IPS-18c (cell line): Measurements from ENCODE around the gene FYN.

Experiments used
- H3K4me3 ChIP-seq: 2 replicates; pipeline ENCODE4 v1.7.0; 2013; ENCODE audit warnings: low read depth, mild to moderate bottlenecking, low read length, moderate library complexity; ENCODE audit not compliant: insufficient read depth
- H3K9me3 ChIP-seq: one replicate; pipeline ENCODE4 v1.6.1; 2013; ENCODE audit warnings: mild to moderate bottlenecking, low read length, moderate library complexity; ENCODE audit not compliant: control insufficient read depth, insufficient read depth

Gene FYN

DNA sequence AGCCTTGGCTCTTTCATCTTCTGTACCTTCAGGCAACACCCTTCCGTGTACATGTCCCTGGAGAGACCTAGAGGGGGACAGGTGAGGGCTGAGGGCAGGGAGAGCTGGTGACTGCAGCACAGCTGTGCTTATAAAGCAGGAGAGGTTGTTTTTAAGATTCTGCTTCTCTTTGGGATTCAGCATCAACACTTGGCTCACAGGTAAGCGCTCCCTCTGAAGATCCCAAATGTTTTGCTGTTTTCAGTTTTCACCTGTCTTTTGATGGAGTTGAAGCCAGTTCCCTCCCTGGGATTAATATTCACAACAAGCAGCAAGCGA lies 248.2 kb downstream of the FYN start:
- Histone ChIP-seq H3K4me3 (no peak overlapping the region), H3K9me3 (no peaks in the 10 kb centered on the region)

- Histone ChIP-seq H3K9me3 (no peaks in the 10 kb centered on the region), H3K4me3 (no peak overlapping the region)
These were observed 248.7 kb downstream of the FYN start for GRCh38 chr6:111624401-111625098.

DNA sequence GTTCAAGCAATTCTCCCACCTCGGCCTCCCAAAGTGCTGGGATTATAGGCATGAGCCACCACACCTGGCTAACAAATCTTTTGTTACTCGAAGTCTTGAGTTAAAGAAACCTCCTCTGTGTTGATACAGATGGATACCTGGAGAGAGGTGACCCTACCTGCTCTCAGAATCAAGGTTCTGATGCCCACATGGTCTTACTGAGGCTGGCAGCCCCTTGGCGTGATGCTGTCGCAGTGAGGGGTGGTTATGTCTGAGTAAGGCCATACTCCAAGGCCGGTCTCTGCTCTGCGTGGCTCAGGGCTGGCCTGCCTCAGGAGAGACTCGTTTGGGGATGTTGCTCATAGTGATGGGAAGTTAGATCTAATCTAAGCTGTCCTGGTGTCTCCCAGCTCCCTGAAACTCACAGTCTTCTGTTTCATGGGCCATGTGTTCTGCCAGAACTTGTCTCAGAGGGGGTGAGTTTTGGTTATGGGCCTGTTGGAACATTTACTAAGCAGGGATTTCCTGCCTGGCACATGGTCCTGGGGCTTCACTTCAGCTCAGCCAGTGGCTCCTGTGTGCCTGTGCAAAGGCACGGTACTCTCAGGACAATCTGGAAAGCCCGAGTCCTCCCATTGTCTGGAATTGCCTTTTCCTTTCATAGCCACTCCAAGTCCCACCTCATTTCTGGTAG lies 250.1 kb downstream of the FYN start:
- Histone ChIP-seq H3K9me3 (no peaks in the 10 kb centered on the region), H3K4me3 (no peak overlapping the region)

DNA sequence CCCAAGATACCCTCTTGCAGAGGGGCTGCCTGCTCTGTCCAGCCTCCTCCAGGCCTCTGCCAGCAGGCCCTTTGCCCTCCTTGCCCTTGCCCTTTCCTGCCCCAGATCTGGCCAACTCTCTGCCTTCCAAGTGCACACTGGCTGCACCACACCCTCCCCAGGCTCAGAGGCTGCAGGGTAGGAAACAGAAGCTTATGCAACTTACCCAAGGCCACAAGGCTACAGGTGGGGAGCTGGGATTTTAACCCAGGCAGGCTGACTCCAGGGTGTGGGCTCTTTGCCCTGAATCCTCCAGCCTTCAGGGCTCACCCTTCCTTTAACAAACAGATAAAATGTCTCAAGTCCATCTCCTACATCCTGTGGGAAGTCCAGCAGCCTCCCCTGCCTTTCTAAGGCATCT lies 253.1 kb downstream of the FYN start:
- H3K4me3 ChIP-seq, result no peak overlapping the region
- no peaks in the 10 kb centered on the region for H3K9me3 ChIP-seq

GRCh38 chr6:111618407-111618806 lies 254.8 kb downstream of the FYN start:
- no peak overlapping the region for H3K4me3 ChIP-seq
- H3K9me3 ChIP-seq, result no peaks in the 10 kb centered on the region

GRCh38 chr6:111617149-111617548 lies 256.1 kb downstream of the FYN start:
- Histone ChIP-seq H3K4me3 (no peak overlapping the region), H3K9me3 (peaks cover 2% of the 10 kb centered on the region)

DNA sequence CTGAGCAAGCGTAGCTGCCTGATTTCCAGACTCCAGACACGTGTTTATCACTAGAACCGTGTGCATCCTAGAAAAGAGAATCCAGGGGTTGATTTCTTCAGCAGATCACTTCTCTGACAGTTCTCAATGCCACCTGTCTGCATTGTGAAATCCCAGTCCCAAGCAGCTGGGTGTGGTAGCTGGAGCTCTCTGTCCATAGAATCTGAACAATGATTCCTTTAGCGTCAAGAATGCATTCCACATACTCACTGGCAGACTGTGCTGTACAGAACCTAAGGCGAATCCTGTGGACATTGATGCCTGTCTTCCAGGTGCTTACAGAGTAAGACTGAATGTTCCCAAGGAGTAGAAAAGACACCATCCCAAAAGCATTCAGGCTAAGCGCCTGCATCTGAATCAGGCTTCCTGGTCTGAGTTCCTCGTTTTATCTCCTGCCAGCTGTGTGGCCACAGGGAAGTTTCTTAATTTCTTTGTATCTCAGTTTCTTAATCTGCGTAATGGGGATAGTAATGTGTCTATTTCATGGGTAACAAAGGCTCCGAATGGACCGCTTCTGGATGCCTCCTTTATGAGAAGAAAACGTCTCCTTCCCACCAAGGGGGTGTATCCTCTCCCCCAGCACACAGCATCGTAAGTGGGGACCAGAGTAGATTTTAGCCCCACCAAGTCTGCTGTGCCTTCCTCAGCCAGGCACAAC lies 257.2 kb downstream of the FYN start:
- Histone ChIP-seq H3K4me3 (no peak overlapping the region), H3K9me3 (peaks cover 2% of the 10 kb centered on the region)

DNA sequence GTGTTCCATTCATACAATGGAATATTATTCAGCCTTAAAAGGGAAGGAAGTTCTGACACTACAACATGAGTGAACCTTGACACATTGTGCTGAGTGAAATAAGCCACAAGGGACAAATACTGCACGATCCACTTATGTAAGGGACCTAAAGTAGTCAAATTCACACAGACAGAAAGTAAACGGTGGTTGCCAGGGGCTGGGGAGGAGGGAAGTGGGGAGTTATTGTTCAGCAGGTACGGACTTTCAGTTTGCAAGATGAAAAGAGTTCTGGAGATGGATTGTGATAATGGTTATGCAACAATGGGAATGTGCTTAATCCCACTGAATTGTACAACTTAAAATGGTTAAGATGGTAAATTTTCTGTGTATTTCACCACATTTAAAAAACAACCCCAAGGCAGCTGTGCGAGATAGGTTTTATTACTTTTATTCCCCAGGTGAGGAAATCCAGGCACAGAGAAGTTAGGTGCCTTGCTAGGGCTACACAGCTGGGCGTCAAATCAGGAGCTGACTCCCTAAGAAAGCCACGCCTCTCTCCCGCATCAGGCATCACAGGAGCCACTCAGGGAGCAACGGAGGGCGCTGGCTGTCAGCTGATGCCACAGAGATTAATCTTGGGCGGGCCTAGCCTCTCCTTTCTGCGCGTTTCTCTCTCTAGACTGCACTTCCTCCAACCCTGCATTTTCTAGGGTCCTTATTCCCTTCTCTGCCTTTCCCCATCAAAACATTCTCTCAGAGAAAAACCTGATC lies 258.2 kb downstream of the FYN start:
- Histone ChIP-seq H3K9me3 (peaks cover 2% of the 10 kb centered on the region), H3K4me3 (no peak overlapping the region)

DNA sequence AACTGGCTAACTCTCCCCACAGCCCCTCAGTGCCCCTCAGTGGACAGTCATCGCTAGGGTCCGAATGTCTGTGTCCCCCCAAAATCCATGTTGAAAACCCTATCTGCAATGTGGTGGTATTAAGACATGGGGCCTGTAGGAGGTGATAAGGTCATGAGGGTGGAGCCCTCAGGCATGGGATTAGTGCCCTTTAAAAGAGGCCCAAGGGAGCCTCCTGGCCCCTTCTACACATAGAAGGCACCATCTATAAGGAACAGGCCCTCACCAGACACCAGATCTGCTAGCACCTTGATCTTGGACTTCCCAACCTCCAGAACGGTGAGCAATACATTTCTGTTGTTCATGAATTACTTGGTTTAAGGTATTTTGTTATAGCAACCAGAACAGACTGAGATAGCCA lies 260.9 kb downstream of the FYN start:
- peaks cover 2% of the 10 kb centered on the region for H3K9me3 ChIP-seq

DNA sequence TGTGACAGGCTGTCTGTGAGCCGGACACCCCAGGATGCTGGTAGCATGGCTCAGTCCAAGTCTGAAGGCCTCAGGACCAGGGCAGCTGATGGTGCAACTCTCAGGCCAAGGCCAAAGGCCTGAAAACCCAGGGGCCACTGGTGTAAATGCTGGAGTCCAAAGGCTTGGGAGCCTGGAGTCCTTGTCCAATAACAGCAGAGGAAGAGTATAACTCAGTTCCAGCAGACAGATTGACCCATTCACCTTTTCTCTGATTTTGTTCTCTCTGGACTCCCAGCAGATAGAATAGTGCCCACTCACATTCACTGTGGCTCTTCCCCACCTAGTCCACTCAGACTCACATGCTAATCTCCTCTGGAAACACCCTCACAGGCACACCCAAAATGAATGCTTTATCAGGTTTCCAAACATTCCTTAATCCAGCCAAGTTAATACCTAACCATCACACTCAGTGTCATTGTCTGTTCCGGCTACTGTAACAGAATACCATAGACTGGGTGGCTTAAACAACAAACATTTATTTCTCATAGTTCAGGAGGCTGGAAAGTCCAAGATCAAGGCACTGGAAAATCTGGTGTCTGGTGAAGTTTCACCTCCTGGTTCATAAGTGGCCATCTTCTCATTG lies 262.6 kb downstream of the FYN start:
- Histone ChIP-seq H3K4me3 (no peak overlapping the region), H3K9me3 (peaks cover 2% of the 10 kb centered on the region)

More for the DNA sequence above, 260.9 kb downstream of the FYN start:
- H3K4me3 ChIP-seq, result no peak overlapping the region
